GM21526 (cell line): ENCODE data around the gene TMUB2.
A peak's percentile ranks its signal among the peaks of the same experiment; 100 is the strongest.

Experiments
- ATAC-seq: cut with Tn5 transposase; IDR thresholded peaks from one replicate; pipeline ENCODE4 v1.9.1; 2021; ENCODE audit warnings: moderate library complexity; ENCODE audit not compliant: unreplicated experiment, low FRiP score

Gene TMUB2

GRCh38 chr17:44200478-44201155 lies 13.8 kb downstream of the TMUB2 start:
- ATAC-seq = peak; percentile 14

DNA sequence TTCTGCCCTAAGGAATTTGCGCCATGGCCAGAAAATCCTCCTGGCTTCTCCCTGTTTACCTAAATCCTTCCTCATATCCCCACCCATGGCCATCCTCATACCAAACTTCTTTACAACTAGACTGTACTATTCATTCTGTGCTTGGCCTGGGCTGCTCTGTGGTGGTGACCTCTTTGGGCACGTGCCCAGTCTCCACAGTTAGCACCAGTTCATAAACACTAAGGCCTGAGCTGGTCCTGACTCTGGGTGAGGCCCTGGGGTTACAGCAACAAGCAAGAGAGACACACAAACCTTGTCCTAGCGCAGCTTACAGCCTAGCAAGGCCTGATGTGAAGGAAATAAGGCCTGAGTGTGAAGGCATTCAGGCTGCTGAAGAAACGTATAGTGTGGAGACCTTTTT lies 16.0 kb downstream of the TMUB2 start:
- ATAC-seq = no peak

DNA sequence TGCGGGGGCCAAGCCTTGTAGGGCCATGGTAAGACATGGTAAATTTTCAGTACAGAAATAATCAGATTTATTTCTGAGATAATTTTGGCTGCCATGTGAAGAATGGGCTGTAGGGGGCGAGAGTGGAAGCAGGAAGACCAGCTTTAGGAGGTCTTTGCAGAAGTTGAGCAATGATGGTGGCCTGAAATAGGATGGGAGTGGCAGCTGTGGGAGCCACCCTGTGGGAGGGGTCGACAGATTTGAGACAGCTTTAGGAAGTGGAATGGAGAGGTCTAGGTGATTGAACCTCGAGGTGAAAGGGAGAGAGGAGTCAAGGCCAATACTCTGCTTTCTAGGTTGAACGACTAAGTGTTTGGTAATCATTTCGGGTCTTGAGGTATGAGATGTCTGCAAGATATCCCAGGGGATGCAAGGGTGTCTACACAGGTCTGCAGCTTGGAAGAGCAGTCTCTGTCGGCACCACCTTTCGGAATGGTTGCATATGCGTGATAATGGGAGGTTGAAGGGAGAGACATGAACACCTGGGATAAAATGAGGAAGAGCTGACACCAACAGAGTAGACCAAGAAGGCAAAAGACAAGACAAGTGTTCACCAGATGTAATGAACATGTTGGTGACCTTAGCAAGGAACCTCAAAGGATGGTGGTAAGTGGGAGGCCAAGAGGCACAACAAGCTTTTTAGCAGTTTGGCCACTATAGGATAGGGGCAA lies 17.1 kb downstream of the TMUB2 start:
- ATAC-seq = no peak

- no peak for ATAC-seq
Observed at GRCh38 chr17:44204441-44204882, 17.7 kb downstream of the TMUB2 start.

GRCh38 chr17:44205962-44206824 lies 19.4 kb downstream of the TMUB2 start:
- ATAC-seq = no peak

DNA sequence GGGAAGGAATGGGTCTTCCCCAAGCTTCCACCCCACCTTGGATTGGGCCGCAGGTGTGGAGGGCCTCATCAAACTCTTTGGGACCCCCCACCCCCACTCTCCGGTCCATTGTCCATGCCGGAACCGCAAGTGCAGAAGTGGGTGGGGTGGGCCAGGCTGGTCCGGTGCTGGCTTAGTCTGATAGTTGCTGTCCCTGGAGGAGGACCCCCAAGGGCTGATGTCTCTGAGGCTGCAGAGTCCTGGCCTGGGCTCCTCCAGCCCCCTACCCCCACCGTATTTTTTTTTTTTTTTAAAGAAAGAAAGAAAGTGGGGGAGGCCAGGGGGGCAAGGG lies 20.0 kb downstream of the TMUB2 start:
- ATAC-seq = no peak

DNA sequence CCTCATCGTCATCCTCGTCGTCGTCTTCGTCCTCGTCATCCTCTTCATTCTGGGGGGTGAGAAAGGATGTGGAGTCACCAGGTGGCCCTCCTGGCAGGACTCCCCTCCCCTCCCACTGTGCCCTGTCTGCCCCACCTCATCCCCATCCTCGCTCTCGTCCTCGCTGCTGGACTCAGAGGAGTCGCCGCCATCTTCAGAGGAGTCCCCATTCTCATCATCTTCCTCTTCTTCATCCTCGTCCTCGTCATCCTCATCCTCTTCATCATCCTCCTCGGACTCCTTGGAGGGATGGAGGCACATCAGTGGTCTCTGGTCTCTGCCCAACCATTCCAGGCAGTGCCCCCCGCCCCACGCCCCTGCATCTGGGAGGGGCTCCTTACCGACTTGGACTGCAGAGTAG lies 20.5 kb downstream of the TMUB2 start:
- ATAC-seq = no peak

- ATAC-seq = no peak
Observed at GRCh38 chr17:44207743-44208142, 21.0 kb downstream of the TMUB2 start.

GRCh38 chr17:44209786-44210341 lies 23.1 kb downstream of the TMUB2 start:
- no peak for ATAC-seq

DNA sequence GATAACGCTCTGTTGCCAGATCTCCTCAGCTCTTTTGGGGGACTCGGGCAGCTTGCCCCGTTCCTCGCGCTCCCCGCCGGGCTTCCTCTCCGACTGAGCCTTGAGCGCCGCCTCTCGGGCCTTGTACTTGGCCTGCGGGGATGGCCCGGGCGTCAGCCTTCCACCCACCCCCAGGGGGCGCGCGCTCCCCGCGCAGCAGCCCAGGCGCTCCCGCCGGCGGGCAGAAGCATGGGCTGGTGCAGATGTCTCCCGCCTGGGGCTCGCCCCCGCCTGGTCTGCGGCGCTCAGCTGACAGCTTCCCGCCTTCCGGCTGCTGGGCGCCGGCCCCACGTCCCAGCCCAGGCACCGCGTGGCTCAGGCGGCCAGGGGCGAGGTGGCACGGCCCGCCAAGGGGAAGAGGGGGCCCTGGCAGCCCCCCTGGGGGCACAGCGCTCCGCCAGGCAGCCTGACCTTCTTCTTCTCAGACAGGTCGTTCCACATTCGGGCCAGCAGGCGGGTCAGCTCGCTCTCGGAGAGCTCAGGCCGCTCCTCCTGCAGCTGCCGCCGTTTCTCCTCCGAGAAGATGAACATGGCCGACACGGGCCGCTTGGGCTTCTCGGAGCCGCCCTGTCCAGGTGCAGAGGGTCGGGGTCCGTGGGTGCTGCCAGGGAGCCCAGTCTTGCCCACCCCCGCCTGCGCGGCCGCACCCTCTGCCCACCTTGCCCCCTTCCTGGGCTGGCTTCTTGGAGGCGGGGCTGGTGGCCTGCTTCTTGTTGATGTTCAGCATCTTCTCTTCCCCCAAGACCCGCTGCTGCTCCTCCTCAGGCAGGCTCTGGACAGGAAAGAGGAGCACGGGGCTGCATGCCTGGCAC lies 23.8 kb downstream of the TMUB2 start:
- no peak for ATAC-seq

DNA sequence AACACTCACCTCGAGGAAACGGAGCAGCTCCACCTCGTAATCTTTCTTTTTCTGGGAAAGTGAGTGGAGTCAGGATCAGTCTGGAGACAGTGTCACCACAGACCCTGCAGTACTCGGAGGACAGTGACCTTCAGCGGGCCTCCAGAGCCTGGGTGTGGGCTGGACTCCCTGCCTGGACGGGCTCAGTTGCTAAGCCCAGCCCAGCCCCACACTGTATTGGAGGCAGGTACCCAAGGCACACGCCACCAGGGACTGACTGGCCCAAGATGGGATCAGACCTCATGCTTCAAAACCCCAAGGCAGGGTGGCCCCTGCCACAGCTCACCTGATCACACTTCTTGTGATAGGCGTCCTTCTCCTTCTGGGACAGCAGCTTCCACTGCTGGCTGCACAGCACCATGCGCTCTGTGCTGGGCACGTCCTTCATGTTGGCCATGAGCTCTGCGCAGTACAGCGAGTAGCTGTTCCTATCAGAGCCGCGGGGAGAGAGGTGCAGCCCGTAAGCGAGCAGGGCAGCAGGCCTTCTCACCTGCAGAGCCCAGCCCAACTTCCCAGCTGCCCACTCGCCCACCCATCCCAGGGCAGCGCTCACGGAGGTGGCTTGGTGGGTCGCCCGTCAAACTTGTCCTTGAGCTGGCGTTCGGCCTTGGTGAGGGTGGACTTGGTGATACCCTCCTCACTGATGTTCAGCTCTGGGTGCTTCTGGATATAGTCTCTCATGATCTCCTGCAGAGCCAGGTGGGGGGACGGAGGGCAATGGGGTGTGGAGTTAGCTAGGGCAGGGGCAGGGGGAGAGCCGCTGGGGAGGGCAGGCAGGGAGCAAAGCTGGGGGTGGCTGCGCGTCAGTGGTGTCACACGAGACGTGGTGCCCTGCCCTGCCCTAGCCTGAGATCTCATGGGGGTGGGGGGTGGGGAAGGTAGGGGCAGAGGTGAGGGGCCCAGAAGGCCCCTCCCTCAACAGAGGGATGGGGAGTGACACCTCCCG lies 24.8 kb downstream of the TMUB2 start:
- ATAC-seq = no peak

GRCh38 chr17:44212507-44213402 lies 26.0 kb downstream of the TMUB2 start:
- ATAC-seq = no peak

DNA sequence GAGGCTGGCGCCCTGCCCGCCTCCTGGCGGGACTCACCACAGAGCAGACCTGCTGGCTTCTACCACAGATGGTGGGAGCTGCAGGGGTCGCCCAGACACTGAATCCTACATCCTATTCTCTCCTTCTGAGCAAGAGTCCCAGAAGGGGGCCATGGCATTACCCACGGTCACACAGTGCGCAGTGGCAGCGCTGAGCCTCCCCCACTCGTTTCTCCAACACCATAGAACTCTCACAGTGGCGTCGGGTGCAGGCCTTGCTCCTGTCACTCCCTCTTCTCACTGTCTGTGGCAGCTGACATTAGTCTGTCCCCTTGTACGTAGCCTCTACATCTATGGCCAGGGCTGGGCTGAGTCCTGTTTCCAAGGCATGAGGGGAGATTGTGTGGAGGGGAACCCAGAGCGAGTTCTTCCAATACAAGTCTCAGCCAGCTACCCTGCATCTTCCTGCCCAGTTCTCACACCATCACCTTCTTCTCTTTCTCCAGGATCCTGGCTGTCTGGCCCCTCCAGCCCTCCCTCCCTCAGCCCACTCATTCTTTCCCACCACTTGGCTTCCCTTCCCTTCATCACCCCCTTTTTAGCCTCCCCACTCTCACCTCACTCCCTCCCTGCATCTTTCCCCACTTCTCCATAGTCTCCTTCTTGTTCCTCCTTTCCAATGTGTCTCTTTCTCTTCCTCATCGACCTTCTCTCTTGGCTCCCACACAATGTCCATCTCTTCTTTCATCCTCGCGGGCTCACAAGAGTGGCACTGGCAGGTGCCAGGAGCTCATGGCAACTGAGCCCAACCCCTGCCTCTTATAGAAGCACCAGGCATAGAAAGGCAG lies 26.8 kb downstream of the TMUB2 start:
- no peak for ATAC-seq

- ATAC-seq = no peak
Observed at GRCh38 chr17:44214230-44214494, 27.4 kb downstream of the TMUB2 start.

GRCh38 chr17:44214896-44215295 lies 28.1 kb downstream of the TMUB2 start:
- no peak for ATAC-seq

GRCh38 chr17:44216173-44216572 lies 29.4 kb downstream of the TMUB2 start:
- ATAC-seq = no peak

- no peak for ATAC-seq
Observed at GRCh38 chr17:44216694-44217093, 29.9 kb downstream of the TMUB2 start.
